Measurements from ENCODE around the gene LY6G5B. TPM values are rescaled to one million over a fixed set of nuclear protein-coding genes. Genes with fewer than 3 reads are reported as not detected.

LY6G5B gene
- total and polyA plus RNA-seq, 2 donors (not counting 3 experiments of a cell fraction or from before 2014, with no cell fraction given) = 15.4 to 25.0 TPM

- H3K79me2 ChIP-seq (ENCODE audit: control insufficient read depth, insufficient read depth, low read length) = peaks cover 18% of the 10 kb centered on the region
- H4K20me1 ChIP-seq (replicated peaks; ENCODE audit: control insufficient read depth, extremely low read depth, insufficient read depth, low read length) = no peaks in the 10 kb centered on the region
- no peaks in the 10 kb centered on the region for H3K9me1 ChIP-seq (replicated peaks; ENCODE audit: control insufficient read depth, extremely low read depth, insufficient read depth, low read length)
- FAIRE-seq (no peak), DNase-seq (ENCODE audit: low read depth, low spot score) (no peak)
- no peaks in the 10 kb centered on the region for H3K27me3 ChIP-seq (ENCODE audit: control insufficient read depth in 2 of 2, insufficient read depth in 2 of 2, low read length in 2 of 2)
- POLR2A ChIA-PET = interaction anchor here (0.6 kb wide), 2 partner anchors 24 to 253 kb away, joined by 4 to 9 read pairs; partner anchors contain the start of gene SKIC2
- no peak overlapping the region for H3K9ac ChIP-seq (replicated peaks; ENCODE audit: extremely low read depth, insufficient read depth, low read length)
- no peak overlapping the region for H3K4me2 ChIP-seq (ENCODE audit: insufficient read depth, low read length)
- no peak for TF ChIP-seq POLR2AphosphoS5 (IDR thresholded peaks at IDR 0.05; ENCODE audit: insufficient read depth, low read depth, low read length)
- no peak for TF ChIP-seq EZH2 (IDR thresholded peaks at IDR 0.05; ENCODE audit: borderline replicate concordance, low read depth, low read length, severe bottlenecking)
- TF ChIP-seq FOS (IDR thresholded peaks at IDR 0.05; ENCODE audit: borderline replicate concordance, insufficient read depth, low read length) = no peak
- TF ChIP-seq GATA2 (IDR thresholded peaks at IDR 0.05; ENCODE audit: insufficient read depth, insufficient read length, low read depth, low read length) = no peak
- no peak for TF ChIP-seq MAX (IDR thresholded peaks at IDR 0.05; ENCODE audit: insufficient read depth, insufficient read length)
- no peak for TF ChIP-seq CTCF (IDR thresholded peaks at IDR 0.05; ENCODE audit: extremely low read depth in 1 of 2, insufficient read depth in 1 of 2, low read depth in 1 of 2, low read length in 2 of 2)
- no peak for TF ChIP-seq POLR2A (IDR thresholded peaks at IDR 0.05; ENCODE audit: low read depth, low read length)
- TF ChIP-seq MYC (IDR thresholded peaks at IDR 0.05; ENCODE audit: low read depth, low read length) = no peak
- TF ChIP-seq JUN (IDR thresholded peaks at IDR 0.05; ENCODE audit: borderline replicate concordance, insufficient read depth, insufficient read length, low read depth) = no peak
- no peaks in the 10 kb centered on the region for H3K9me3 ChIP-seq (replicated peaks; ENCODE audit: control insufficient read depth, insufficient read depth, low read length)
- CTCF ChIA-PET = no interaction called here
- H3K27ac ChIP-seq (ENCODE audit: insufficient read depth, low read depth, low read length) = no peak overlapping the region
- H3K36me3 ChIP-seq (ENCODE audit: control insufficient read depth in 2 of 2, extremely low read depth in 1 of 2, insufficient read depth in 2 of 2, low read length in 2 of 2) = no peaks in the 10 kb centered on the region
- dilution Hi-C loops (cut with MboI; ENCODE audit: extremely low pct_ligation_motif_present, low sequenced_read_pairs) (no loop called here), intact Hi-C loops (cut with micrococcal nuclease) (no loop called here)
- no peak overlapping the region for H3K4me3 ChIP-seq (replicated peaks in 1 of 3; ENCODE audit: insufficient read depth in 1 of 3, low read depth in 1 of 3, low read length in 3 of 3)
- peaks cover 15% of the 10 kb centered on the region for H3K4me1 ChIP-seq (ENCODE audit: control insufficient read depth, extremely low read depth, insufficient read depth, low read length)
- no peak overlapping the region for H2AFZ ChIP-seq (ENCODE audit: low read depth, low read length)
- BruUV-seq (replicated peaks) = no TSS peak
Measured at GRCh38 chr6:31705931-31706330, 36.2 kb downstream of the LY6G5B start.
